DND-41 (cell line): ENCODE measurements around the gene SGSH.

Experiments used
- EZH2 ChIP-seq: IDR thresholded peaks from 3 replicates; pipeline ENCODE4 v1.6.1; 2012; ENCODE audit warnings: borderline replicate concordance, low read depth, mild to moderate bottlenecking, moderate library complexity, low read length, inconsistent platforms; ENCODE audit not compliant: severe bottlenecking
- TF ChIP-seq, protein P1 (sequence below): IDR thresholded peaks from 2 replicates; pipeline ENCODE4 v1.5.1; 2012; ENCODE audit warnings: borderline replicate concordance, low read length, moderate library complexity, mild to moderate bottlenecking; ENCODE audit not compliant: poor library complexity, severe bottlenecking; ENCODE audit errors: extremely low read depth

DNA sequence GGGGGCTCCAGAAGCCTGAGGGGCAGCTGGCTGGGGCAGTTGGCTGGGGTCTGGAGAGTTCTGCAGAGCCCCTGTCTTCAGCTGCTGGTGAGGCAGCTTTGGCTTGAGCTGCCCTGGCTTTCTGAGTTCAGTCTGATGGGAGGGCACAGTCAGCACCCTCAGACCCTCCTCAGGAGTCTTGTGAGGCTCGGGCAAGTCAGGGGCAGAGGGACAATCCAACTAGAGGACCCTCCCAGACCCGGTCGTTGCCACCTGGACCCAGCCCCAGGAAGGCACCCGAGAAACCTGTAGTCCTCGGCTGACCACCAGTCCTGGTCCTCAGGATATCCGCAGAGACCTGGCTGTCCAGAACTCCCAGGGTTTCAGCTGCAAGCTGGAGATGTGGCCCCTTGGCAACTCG, 48.5 kb downstream of the SGSH start:
- TF ChIP-seq, protein P1, sequence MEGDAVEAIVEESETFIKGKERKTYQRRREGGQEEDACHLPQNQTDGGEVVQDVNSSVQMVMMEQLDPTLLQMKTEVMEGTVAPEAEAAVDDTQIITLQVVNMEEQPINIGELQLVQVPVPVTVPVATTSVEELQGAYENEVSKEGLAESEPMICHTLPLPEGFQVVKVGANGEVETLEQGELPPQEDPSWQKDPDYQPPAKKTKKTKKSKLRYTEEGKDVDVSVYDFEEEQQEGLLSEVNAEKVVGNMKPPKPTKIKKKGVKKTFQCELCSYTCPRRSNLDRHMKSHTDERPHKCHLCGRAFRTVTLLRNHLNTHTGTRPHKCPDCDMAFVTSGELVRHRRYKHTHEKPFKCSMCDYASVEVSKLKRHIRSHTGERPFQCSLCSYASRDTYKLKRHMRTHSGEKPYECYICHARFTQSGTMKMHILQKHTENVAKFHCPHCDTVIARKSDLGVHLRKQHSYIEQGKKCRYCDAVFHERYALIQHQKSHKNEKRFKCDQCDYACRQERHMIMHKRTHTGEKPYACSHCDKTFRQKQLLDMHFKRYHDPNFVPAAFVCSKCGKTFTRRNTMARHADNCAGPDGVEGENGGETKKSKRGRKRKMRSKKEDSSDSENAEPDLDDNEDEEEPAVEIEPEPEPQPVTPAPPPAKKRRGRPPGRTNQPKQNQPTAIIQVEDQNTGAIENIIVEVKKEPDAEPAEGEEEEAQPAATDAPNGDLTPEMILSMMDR, result no peak
- TF ChIP-seq EZH2, result no peak
